Spinal cord (tissue), 10 donors: ENCODE data around the gene MCU. TPM values are rescaled to one million over a fixed set of nuclear protein-coding genes. Genes with fewer than 3 reads are reported as not detected.
"Not testable (repeated sequence)": the region's sequence is repeated elsewhere in the genome, so short reads cannot be mapped to it uniquely, and the experiment has no call there.

Source experiments
- DNase-seq, 6 donors: peaks; one replicate each; pipeline versions ENCODE4 v3.0.0 to v3.0.0-alpha.2; 2013 to 2015; ENCODE audit warnings: low spot score in 6 of 6, low read depth in 4 of 6
- H3K27ac ChIP-seq: one replicate; pipeline ENCODE4 v1.5.1; 2013; ENCODE audit warnings: low read depth, low read length, control low read depth
- H3K27me3 ChIP-seq: one replicate; pipeline ENCODE4 v1.6.1; 2013; ENCODE audit warnings: low read length; ENCODE audit not compliant: control insufficient read depth, insufficient read depth
- H3K36me3 ChIP-seq: one replicate; pipeline ENCODE4 v1.6.1; 2013; ENCODE audit warnings: low read length; ENCODE audit not compliant: control insufficient read depth, insufficient read depth
- H3K4me1 ChIP-seq: one replicate; pipeline ENCODE4 v1.6.1; 2013; ENCODE audit warnings: low read length; ENCODE audit not compliant: control insufficient read depth, insufficient read depth
- H3K4me3 ChIP-seq: one replicate; pipeline ENCODE4 v1.5.1; 2013; ENCODE audit warnings: low read depth, low read length, control low read depth
- H3K9me3 ChIP-seq: one replicate; pipeline ENCODE4 v1.6.1; 2013; ENCODE audit warnings: low read length; ENCODE audit not compliant: control insufficient read depth, insufficient read depth
- WGBS: methylation state at CpG from one replicate; pipeline ENCODE4 v1.1.5; 2013; ENCODE audit warnings: missing lambda C conversion rate; ENCODE audit not compliant: insufficient coverage; 5-methylcytosine and 5-hydroxymethylcytosine counted together
- long read RNA-seq, 4 donors: transcript quantifications; one replicate each; lab custom pipeline, GENCODE V29; 2026
- polyA plus RNA-seq, 2 donors: library from polyadenylated mRNA; unstranded; fragments of 120-200 nt; gene quantifications; one replicate each; pipeline ENCODE4 v1.2.1, GENCODE V29; 2013; ENCODE audit not compliant: insufficient read length in 2 of 2
- total RNA-seq, 2 donors: library from RNA; depleted of rRNA in 1 of 2; stranded (reverse); fragments of 120-200 nt in 1 of 2; fragments of >200 nt in 1 of 2; gene quantifications; one replicate each; pipeline versions ENCODE4 v1.2.3 to v1.2.4, GENCODE V29; 2013 to 2014
- donor health status: healthy.

Gene MCU, protein sequence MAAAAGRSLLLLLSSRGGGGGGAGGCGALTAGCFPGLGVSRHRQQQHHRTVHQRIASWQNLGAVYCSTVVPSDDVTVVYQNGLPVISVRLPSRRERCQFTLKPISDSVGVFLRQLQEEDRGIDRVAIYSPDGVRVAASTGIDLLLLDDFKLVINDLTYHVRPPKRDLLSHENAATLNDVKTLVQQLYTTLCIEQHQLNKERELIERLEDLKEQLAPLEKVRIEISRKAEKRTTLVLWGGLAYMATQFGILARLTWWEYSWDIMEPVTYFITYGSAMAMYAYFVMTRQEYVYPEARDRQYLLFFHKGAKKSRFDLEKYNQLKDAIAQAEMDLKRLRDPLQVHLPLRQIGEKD
- total RNA-seq (10 to 100 TPM; 45.1 to 55.2 TPM), polyA plus RNA-seq (10 to 100 TPM; 39.2 TPM)
- long read RNA-seq, donor 1, transcript MCU-202 (8 exons, 2,949 nt), result major isoform, 7 of 15 reads
- long read RNA-seq, donor 1, partial matches to known transcripts, result 8 of 15 reads
- long read RNA-seq, donor 1, other reads (novel, unspliced or antisense), result 0 of 15 reads
- long read RNA-seq, donor 2, partial matches to known transcripts, result 0 of 2 reads
- long read RNA-seq, donor 2, other reads (novel, unspliced or antisense), result 0 of 2 reads
- long read RNA-seq, donor 3, partial matches to known transcripts, result 0 of 5 reads
- long read RNA-seq, donor 3, other reads (novel, unspliced or antisense), result 0 of 5 reads
- long read RNA-seq, donor 4, transcript MCU-202 (8 exons, 2,949 nt), result major isoform, 8 of 8 reads
- long read RNA-seq, donor 4, partial matches to known transcripts, result 0 of 8 reads
- long read RNA-seq, donor 4, other reads (novel, unspliced or antisense), result 0 of 8 reads

DNA sequence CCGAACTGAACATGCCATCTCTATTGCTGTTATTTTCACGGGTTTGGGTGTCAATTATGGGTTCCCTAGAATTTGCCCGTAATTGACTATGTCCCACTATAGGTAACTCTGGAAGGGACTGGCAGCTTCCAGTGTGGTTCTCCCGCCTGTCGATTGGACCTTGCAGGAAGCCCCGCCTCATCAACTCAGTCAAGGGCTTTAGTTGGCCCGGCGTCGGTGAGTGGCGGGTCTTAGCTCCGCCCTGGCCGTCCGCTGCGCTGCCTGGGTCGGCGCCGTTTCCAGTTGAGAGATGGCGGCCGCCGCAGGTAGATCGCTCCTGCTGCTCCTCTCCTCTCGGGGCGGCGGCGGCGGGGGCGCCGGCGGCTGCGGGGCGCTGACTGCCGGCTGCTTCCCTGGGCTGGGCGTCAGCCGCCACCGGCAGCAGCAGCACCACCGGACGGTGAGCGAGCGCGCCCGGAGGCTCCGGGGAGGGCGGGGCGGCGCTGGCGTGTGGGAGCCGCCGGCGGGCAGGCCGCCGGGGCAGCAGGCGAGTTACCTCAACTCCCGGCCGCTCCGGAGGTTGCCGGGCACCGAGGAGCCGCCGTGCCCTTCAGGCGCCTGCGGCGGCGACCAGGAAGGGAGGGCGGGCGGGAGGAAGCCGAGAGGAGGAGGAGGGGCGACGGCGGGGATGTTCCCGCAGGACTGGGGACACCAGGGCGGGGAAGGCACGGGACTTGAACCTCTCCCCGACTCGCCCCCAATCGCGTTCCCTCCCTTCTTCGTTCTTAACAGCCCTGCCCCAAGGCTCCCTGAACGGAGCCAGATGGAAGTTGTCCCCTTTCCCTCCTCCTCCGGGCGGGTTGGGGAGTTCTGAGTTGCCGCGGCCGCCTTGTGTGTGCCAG is at the start of gene MCU:
Gene MCU (plus strand): TSS at position 281 of the 881 bp plus-strand sequence. CDS start 9 bp downstream, at position 290.
- WGBS, result 0% methylated on average over 71 of the region's 83 CpGs
- DNase-seq, result peak; percentile 74 to 98 (median 86)
- Histone ChIP-seq H3K4me3 (peak within 1 kb of the TSS; percentile 85), H3K27me3 (no peaks in the 10 kb centered on the region), H3K36me3 (no peaks in the 10 kb centered on the region), H3K9me3 (no peaks in the 10 kb centered on the region), H3K4me1 (peaks cover 5% of the 10 kb centered on the region), H3K27ac (peak within 1 kb of the TSS; percentile 80)

GRCh38 chr10:72642318-72642717 is 49.6 kb upstream of the MCU start:
- WGBS, result 100% methylated on average over 2 of the region's 5 CpGs

GRCh38 chr10:72645263-72645858 is 46.6 kb upstream of the MCU start:
- no peak for DNase-seq
- H3K9me3 ChIP-seq, result no peaks in the 10 kb centered on the region
- H3K27me3 ChIP-seq, result no peaks in the 10 kb centered on the region
- no peaks in the 10 kb centered on the region for H3K36me3 ChIP-seq
- H3K4me1 ChIP-seq, result no peaks in the 10 kb centered on the region
- no peak overlapping the region for H3K27ac ChIP-seq
- WGBS, result 83% methylated on average over 1 of the region's 2 CpGs
- no peak overlapping the region for H3K4me3 ChIP-seq

More at GRCh38 chr10:72642318-72642717, 49.6 kb upstream of the MCU start:
- no peaks in the 10 kb centered on the region for H3K9me3 ChIP-seq
- DNase-seq, result no peak
- H3K36me3 ChIP-seq, result no peaks in the 10 kb centered on the region
- no peaks in the 10 kb centered on the region for H3K27me3 ChIP-seq
- no peak overlapping the region for H3K27ac ChIP-seq
- no peaks in the 10 kb centered on the region for H3K4me1 ChIP-seq
- no peak overlapping the region for H3K4me3 ChIP-seq

- not testable (repeated sequence) for H3K9me3 ChIP-seq, H3K4me1 ChIP-seq
- WGBS, result no CpG with 5 or more reads among the region's 3 CpGs
These were observed 45.0 kb upstream of the MCU start for GRCh38 chr10:72646971-72647370.

DNA sequence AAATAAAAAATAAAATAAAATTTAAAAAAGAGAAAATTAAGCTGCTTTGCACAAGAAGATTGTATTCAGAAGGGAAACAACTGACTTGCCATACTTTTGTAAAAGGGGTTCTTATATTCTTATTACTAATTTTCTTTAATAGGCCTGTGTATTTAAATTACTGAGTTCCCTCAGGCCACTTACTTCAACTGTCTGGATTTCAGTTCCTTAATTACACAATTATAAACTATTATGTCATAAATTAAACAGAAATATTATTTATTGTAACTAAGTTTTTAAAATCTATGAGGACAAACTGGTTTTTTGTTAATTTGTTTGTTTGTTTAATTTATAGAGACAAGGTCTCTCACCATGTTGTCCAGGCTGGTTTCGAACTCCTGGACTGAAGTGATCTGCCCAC is 43.6 kb upstream of the MCU start:
- no peaks in the 10 kb centered on the region for H3K27me3 ChIP-seq
- H3K36me3 ChIP-seq, result no peaks in the 10 kb centered on the region
- no peaks in the 10 kb centered on the region for H3K4me1 ChIP-seq
- no peak for DNase-seq
- no peaks in the 10 kb centered on the region for H3K9me3 ChIP-seq
- no peak overlapping the region for H3K27ac ChIP-seq
- 80% methylated on average over 1 of the region's 1 CpG for WGBS
- H3K4me3 ChIP-seq, result no peak overlapping the region

More at GRCh38 chr10:72646971-72647370, 45.0 kb upstream of the MCU start:
- not testable (repeated sequence) for H3K27me3 ChIP-seq, DNase-seq, H3K27ac ChIP-seq, H3K4me3 ChIP-seq, H3K36me3 ChIP-seq

DNA sequence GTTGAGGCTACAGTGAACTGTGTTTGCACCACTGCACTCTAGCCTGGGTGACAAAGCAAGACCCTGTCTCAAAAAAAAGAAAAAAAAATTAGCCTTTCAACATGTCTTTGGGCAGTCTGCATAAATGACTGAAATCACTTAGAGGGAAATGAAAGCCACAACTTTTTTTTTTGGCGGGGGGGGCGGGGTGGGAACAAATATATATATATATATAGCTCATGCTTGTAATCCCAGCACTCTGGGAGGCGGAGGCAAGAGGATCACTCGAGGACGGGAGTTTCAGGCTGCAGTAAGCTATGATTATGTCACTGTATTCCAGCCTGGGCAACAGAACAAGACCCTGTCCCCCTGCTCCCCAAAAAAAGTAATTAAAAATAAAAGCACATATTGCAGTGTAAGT is 42.7 kb upstream of the MCU start:
- no peak for DNase-seq
- Histone ChIP-seq H3K4me3 (no peak overlapping the region), H3K27me3 (no peaks in the 10 kb centered on the region), H3K27ac (no peak overlapping the region), H3K36me3 (no peaks in the 10 kb centered on the region), H3K9me3 (no peaks in the 10 kb centered on the region), H3K4me1 (no peaks in the 10 kb centered on the region)
- WGBS, result no CpG with 5 or more reads among the region's 5 CpGs

GRCh38 chr10:72653383-72654096 is 38.4 kb upstream of the MCU start:
- no peaks in the 10 kb centered on the region for H3K27me3 ChIP-seq
- 84% methylated on average over 3 of the region's 6 CpGs for WGBS
- DNase-seq, result no peak

DNA sequence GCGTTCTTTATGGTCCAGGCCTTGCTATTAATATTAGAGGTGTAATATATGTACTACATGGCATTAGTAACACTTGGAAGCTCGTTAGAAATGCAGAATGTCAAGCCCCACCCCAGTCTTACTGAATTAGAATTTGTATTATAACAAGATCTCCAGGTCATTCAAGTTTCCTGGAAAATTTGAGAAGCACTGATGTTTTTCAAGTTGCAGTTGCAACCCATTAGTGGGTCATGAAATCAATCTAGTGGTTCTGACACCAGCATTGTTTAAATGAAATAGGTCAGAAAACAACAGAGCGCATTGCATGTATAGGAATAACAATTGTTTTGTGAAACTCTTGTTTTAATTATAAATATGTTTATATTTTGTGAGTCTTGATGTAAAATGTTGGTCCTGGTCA is 37.2 kb upstream of the MCU start:
- Histone ChIP-seq H3K9me3 (no peaks in the 10 kb centered on the region), H3K4me3 (no peak overlapping the region), H3K27me3 (no peaks in the 10 kb centered on the region), H3K36me3 (no peaks in the 10 kb centered on the region), H3K4me1 (no peaks in the 10 kb centered on the region), H3K27ac (no peak overlapping the region)
- no peak for DNase-seq
- WGBS, result no CpG with 5 or more reads among the region's 3 CpGs

More at GRCh38 chr10:72653383-72654096, 38.4 kb upstream of the MCU start:
- Histone ChIP-seq H3K9me3 (no peaks in the 10 kb centered on the region), H3K36me3 (no peaks in the 10 kb centered on the region), H3K27ac (no peak overlapping the region), H3K4me3 (no peak overlapping the region), H3K4me1 (no peaks in the 10 kb centered on the region)
